ENCODE data around the gene SRMS. TPM values are rescaled to one million over a fixed set of nuclear protein-coding genes. Genes with fewer than 3 reads are reported as not detected.

SRMS gene
- total RNA-seq, 1 donor from 2014 or later = 0.16 TPM

GRCh38 chr20:63531686-63532448 is 15.7 kb downstream of the SRMS start:
- ChIA-PET POLR2A (interaction anchor here (0.7 to 10.6 kb wide), 3 partner anchors 9 to 104 kb away, joined by 3 to 179 read pairs (median 5); partner anchors contain the start of gene PPDPF), CTCF (no interaction called here)
- Mint-ChIP-seq H3K4me3 (no peak overlapping the region), H3K27ac (no peak overlapping the region), H3K36me3 (ENCODE audit: low read depth) (no peaks in the 10 kb centered on the region), H3K27me3 (no peaks in the 10 kb centered on the region), H3K4me1 (peaks cover 9% of the 10 kb centered on the region), H3K9me3 (no peaks in the 10 kb centered on the region)
- intact Hi-C loops (cut with micrococcal nuclease) = no loop called here
- TF ChIP-seq, protein P1, sequence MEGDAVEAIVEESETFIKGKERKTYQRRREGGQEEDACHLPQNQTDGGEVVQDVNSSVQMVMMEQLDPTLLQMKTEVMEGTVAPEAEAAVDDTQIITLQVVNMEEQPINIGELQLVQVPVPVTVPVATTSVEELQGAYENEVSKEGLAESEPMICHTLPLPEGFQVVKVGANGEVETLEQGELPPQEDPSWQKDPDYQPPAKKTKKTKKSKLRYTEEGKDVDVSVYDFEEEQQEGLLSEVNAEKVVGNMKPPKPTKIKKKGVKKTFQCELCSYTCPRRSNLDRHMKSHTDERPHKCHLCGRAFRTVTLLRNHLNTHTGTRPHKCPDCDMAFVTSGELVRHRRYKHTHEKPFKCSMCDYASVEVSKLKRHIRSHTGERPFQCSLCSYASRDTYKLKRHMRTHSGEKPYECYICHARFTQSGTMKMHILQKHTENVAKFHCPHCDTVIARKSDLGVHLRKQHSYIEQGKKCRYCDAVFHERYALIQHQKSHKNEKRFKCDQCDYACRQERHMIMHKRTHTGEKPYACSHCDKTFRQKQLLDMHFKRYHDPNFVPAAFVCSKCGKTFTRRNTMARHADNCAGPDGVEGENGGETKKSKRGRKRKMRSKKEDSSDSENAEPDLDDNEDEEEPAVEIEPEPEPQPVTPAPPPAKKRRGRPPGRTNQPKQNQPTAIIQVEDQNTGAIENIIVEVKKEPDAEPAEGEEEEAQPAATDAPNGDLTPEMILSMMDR (IDR thresholded peaks at IDR 0.05) = no peak
- no peak for ATAC-seq (ENCODE audit: low read depth)
- no peak for DNase-seq

GRCh38 chr20:63530788-63531160 is 16.8 kb downstream of the SRMS start:
- H3K36me3 Mint-ChIP-seq (ENCODE audit: low read depth) = no peaks in the 10 kb centered on the region
- peaks cover 11% of the 10 kb centered on the region for H3K4me1 Mint-ChIP-seq
- H3K27me3 Mint-ChIP-seq = no peaks in the 10 kb centered on the region
- intact Hi-C loops (cut with micrococcal nuclease) = no loop called here
- H3K27ac Mint-ChIP-seq = no peak overlapping the region
- ChIA-PET CTCF (interaction anchor here (1.2 kb wide), 1 partner anchor 34 kb away, joined by 3 read pairs; no protein-coding TSS in a partner anchor), POLR2A (interaction anchor here (0.7 to 10.6 kb wide), 2 partner anchors 8 to 95 kb away, joined by 5 to 179 read pairs; partner anchors contain the start of gene PPDPF)
- DNase-seq (no peak), ATAC-seq (ENCODE audit: low read depth) (no peak)
- TF ChIP-seq, protein P1 (IDR thresholded peaks at IDR 0.05) = no peak
- no peak overlapping the region for H3K4me3 Mint-ChIP-seq
- H3K9me3 Mint-ChIP-seq = no peaks in the 10 kb centered on the region

DNA sequence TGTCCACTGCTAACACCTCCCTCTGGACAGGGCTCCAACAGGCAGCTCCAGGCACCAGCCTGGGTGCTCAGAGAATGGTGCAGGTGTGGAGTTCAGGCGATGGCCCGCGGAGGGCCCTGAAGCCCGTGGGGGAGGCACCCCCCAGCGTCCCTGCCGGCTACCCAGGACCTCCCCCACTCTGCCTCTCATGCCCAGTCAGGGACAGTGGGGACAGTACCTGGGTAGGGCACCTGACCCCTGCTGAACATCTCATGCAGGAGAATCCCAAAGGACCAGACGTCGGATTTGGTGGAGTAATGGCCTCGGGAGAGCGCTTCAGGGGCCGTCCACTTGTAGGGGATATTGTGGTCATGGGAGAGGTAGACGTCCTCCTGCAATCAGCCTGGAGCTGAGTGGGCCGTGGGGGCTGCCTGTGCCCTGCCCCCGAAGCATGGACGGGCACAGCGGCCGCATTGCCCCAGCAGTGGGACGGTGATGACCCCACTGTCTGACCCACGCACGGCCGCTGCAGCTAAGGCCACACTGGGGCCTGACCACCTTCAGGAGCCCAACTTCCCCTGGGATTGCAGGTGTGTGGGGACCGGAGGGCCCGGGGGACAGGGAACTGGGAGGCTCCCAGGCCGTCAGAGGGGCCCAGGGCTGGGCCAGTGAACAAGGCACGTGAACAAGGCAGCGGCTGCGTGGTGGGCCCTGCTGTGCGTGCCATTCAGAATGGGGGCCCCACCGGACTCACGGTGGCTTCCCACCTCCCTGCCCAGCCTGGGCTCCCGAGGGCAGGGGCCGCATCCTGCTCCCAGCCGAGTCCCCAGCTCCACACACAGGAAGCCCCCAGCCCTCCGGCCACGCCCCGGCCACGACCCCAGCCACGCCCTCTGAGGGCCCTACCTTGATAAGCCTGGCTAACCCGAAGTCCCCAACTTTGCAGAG is 17.4 kb downstream of the SRMS start:
- H3K36me3 Mint-ChIP-seq (ENCODE audit: low read depth) = no peaks in the 10 kb centered on the region
- DNase-seq = no peak
- ATAC-seq (ENCODE audit: low read depth) = no peak
- no peaks in the 10 kb centered on the region for H3K9me3 Mint-ChIP-seq
- intact Hi-C loops (cut with micrococcal nuclease) = no loop called here
- POLR2A ChIA-PET = interaction anchor here (1.5 to 10.6 kb wide), 3 partner anchors 7 to 12 kb away, joined by 4 to 179 read pairs (median 17); partner anchors contain the start of genes PPDPF and PTK6
- no peak overlapping the region for H3K27ac Mint-ChIP-seq
- H3K4me1 Mint-ChIP-seq = peaks cover 17% of the 10 kb centered on the region
- no peaks in the 10 kb centered on the region for H3K27me3 Mint-ChIP-seq
- H3K4me3 Mint-ChIP-seq = no peak overlapping the region
- CTCF ChIA-PET = interaction anchor here (1.2 kb wide), 1 partner anchor 33 kb away, joined by 3 read pairs; no protein-coding TSS in a partner anchor
- TF ChIP-seq, protein P1 (IDR thresholded peaks at IDR 0.05) = no peak

GRCh38 chr20:63529180-63529860 is 18.2 kb downstream of the SRMS start:
- Mint-ChIP-seq H3K9me3 (no peaks in the 10 kb centered on the region), H3K4me1 (peaks cover 24% of the 10 kb centered on the region), H3K27me3 (no peaks in the 10 kb centered on the region), H3K36me3 (ENCODE audit: low read depth) (peaks cover under 1% of the 10 kb centered on the region), H3K27ac (no peak overlapping the region), H3K4me3 (no peak overlapping the region)
- POLR2A ChIA-PET = interaction anchor here (0.5 to 10.6 kb wide), 5 partner anchors 7 to 428 kb away, joined by 4 to 179 read pairs (median 9); partner anchors contain the start of genes PPDPF and PTK6
- ATAC-seq (ENCODE audit: low read depth) = no peak
- CTCF ChIA-PET = no interaction called here
- no peak for DNase-seq
- TF ChIP-seq, protein P1 (IDR thresholded peaks at IDR 0.05) = no peak
- intact Hi-C loops (cut with micrococcal nuclease) = no loop called here

All from activated B cell treated with CpG ODN at 0.5 μM for 24 hours (primary cell).